CD14-positive monocyte (primary cell): ENCODE data around the gene EPN1. TPM values are rescaled to one million over a fixed set of nuclear protein-coding genes. Genes with fewer than 3 reads are reported as not detected.

Source experiments
- DNase-seq, 3 donors: peaks; one replicate each; pipeline ENCODE4 v3.0.0-alpha.2; 2011 to 2022
- H2AFZ ChIP-seq: 2 replicates; pipeline ENCODE4 v1.6.0; 2012; ENCODE audit warnings: mild to moderate bottlenecking, low read depth, low read length, inconsistent platforms; ENCODE audit not compliant: insufficient read depth, poor library complexity, severe bottlenecking
- H3K27ac ChIP-seq, 2 donors: 1 replicate in 1 of 2; 2 replicates in 1 of 2; pipeline ENCODE4 v1.5.1; 2012 to 2013; ENCODE audit warnings: low read length in 2 of 2, control low read depth in 1 of 2, inconsistent platforms in 1 of 2, low read depth in 1 of 2, mild to moderate bottlenecking in 1 of 2
- H3K27me3 ChIP-seq, 2 donors: one replicate each; pipeline versions ENCODE4 v1.6.0 to v1.6.1; 2011 to 2013; ENCODE audit warnings: low read length in 2 of 2; ENCODE audit not compliant: control insufficient read depth in 2 of 2, insufficient read depth in 2 of 2
- H3K36me3 ChIP-seq, 2 donors: replicated peaks in 1 of 2; 1 replicate in 1 of 2; 2 replicates in 1 of 2; pipeline versions ENCODE4 v1.5.1 to v1.6.1; 2012 to 2013; ENCODE audit warnings: low read length in 2 of 2, control low read depth in 1 of 2, inconsistent platforms in 1 of 2, mild to moderate bottlenecking in 1 of 2; ENCODE audit not compliant: insufficient read depth in 2 of 2, control insufficient read depth in 1 of 2
- H3K4me1 ChIP-seq, 2 donors: 1 replicate in 1 of 2; 2 replicates in 1 of 2; pipeline versions ENCODE4 v1.5.1 to v1.6.1; 2012 to 2013; ENCODE audit warnings: low read length in 2 of 2, control low read depth in 1 of 2, inconsistent platforms in 1 of 2, mild to moderate bottlenecking in 1 of 2, moderate library complexity in 1 of 2; ENCODE audit not compliant: insufficient read depth in 2 of 2, control insufficient read depth in 1 of 2
- H3K4me2 ChIP-seq: replicated peaks from 2 replicates; pipeline ENCODE3; 2012; ENCODE audit warnings: low read length, moderate library complexity, mild to moderate bottlenecking; ENCODE audit not compliant: poor library complexity, severe bottlenecking; ENCODE audit errors: extremely low read depth
- H3K4me3 ChIP-seq, 3 experiments: fragments of 200-600 bp in 1 of 3; sonication (generic) in 1 of 3; replicated peaks in 1 of 3; 1 replicate in 2 of 3; 2 replicates in 1 of 3; pipeline ENCODE4 v1.5.1; 2011 to 2013; ENCODE audit warnings: low read length in 3 of 3, mild to moderate bottlenecking in 3 of 3, control low read depth in 2 of 3, low read depth in 2 of 3, inconsistent platforms in 1 of 3, moderate library complexity in 1 of 3
- H3K79me2 ChIP-seq: 2 replicates; pipeline ENCODE4 v1.6.0; 2012; ENCODE audit warnings: mild to moderate bottlenecking, control low read depth, inconsistent platforms, low read length, moderate library complexity; ENCODE audit not compliant: insufficient read depth
- H3K9ac ChIP-seq: 2 replicates; pipeline ENCODE4 v1.6.0; 2017; ENCODE audit warnings: low read length, mild to moderate bottlenecking; ENCODE audit not compliant: insufficient read depth, poor library complexity, severe bottlenecking
- H3K9me3 ChIP-seq, 2 donors: replicated peaks in 1 of 2; 1 replicate in 1 of 2; 2 replicates in 1 of 2; pipeline versions ENCODE4 v1.5.1 to v1.6.1; 2012 to 2013; ENCODE audit warnings: low read length in 2 of 2, control low read depth in 1 of 2; ENCODE audit not compliant: control insufficient read depth in 1 of 2, insufficient read depth in 1 of 2
- H4K20me1 ChIP-seq: 2 replicates; pipeline ENCODE4 v1.6.0; 2012; ENCODE audit warnings: mild to moderate bottlenecking, low read length, control low read depth, moderate library complexity; ENCODE audit not compliant: insufficient read depth
- H3K27ac Mint-ChIP-seq, 7 donors: one replicate each; pipeline ENCODE4 v1.8.0; 2020; ENCODE audit warnings: mild to moderate bottlenecking in 7 of 7, mixed read lengths in 7 of 7, moderate library complexity in 6 of 7, inconsistent platforms in 2 of 7
- H3K27me3 Mint-ChIP-seq, 3 donors: one replicate each; pipeline ENCODE4 v1.8.0; 2021 to 2022; ENCODE audit warnings: low read depth in 3 of 3, mild to moderate bottlenecking in 3 of 3, mixed read lengths in 3 of 3, moderate library complexity in 3 of 3, inconsistent platforms in 1 of 3
- H3K36me3 Mint-ChIP-seq, 2 donors: one replicate each; pipeline ENCODE4 v1.8.0; 2020; ENCODE audit warnings: mixed read lengths in 2 of 2, inconsistent platforms in 1 of 2, mild to moderate bottlenecking in 1 of 2
- H3K4me1 Mint-ChIP-seq: one replicate; pipeline ENCODE4 v1.8.0; 2020; ENCODE audit warnings: mild to moderate bottlenecking, mixed read lengths
- H3K4me3 Mint-ChIP-seq, 2 donors: one replicate each; pipeline ENCODE4 v1.8.0; 2020; ENCODE audit warnings: mild to moderate bottlenecking in 2 of 2, mixed read lengths in 2 of 2, moderate library complexity in 1 of 2
- H3K9me3 Mint-ChIP-seq, 7 donors: one replicate each; pipeline ENCODE4 v1.8.0; 2020 to 2022; ENCODE audit warnings: mixed read lengths in 7 of 7, mild to moderate bottlenecking in 6 of 7, moderate library complexity in 6 of 7, inconsistent platforms in 2 of 7
- CTCF ChIP-seq: fragments of 200-600 bp; IDR thresholded peaks from one replicate; pipeline ENCODE4 v1.8.0; 2022; ENCODE audit warnings: antibody characterized with exemption, mild to moderate bottlenecking
- WGBS: methylation state at CpG from one replicate; pipeline ENCODE4 v1.1.5; 2013; ENCODE audit warnings: missing lambda C conversion rate; ENCODE audit not compliant: insufficient coverage; 5-methylcytosine and 5-hydroxymethylcytosine counted together
- intact Hi-C, 2 donors: fragments of 100-400 bp; cut with micrococcal nuclease; formaldehyde crosslinking; loops; one replicate each; pipeline versions ENCODE4 v1.15.0 to v1.15.1; 2023
- polyA plus RNA-seq, 3 donors: library from polyadenylated mRNA; depleted of rRNA in 1 of 3; unstranded in 2 of 3; stranded (reverse) in 1 of 3; fragments of 300-500 nt in 2 of 3; fragments of >200 nt in 1 of 3; fragmentation: Illumina TruSeq in 2 of 3; gene quantifications; 1 replicate in 2 of 3; 2 replicates in 1 of 3; pipeline ENCODE4 v1.2.3, GENCODE V29; 2012 to 2021

Gene EPN1
- polyA plus RNA-seq, 3 donors, result 18.7 to 75.2 (median 19.2) TPM

GRCh38 chr19:55690109-55690768, 15.2 kb downstream of the EPN1 start:
- no peaks in the 10 kb centered on the region for H3K27me3 Mint-ChIP-seq
- H3K27ac Mint-ChIP-seq, result peak overlapping the region in 1 of 7 donors; percentile 8
- H3K9ac ChIP-seq, result no peak overlapping the region
- peaks cover 69 to 95% of the 10 kb centered on the region in 2 donors for H3K36me3 Mint-ChIP-seq
- no peaks in the 10 kb centered on the region for H3K9me3 ChIP-seq
- H3K79me2 ChIP-seq, result peaks cover 31% of the 10 kb centered on the region
- no peak overlapping the region for H2AFZ ChIP-seq
- no peak overlapping the region for H3K4me3 Mint-ChIP-seq
- H3K4me3 ChIP-seq, result no peak overlapping the region
- H3K27me3 ChIP-seq, result no peaks in the 10 kb centered on the region
- DNase-seq, result no peak
- TF ChIP-seq CTCF, result no peak
- intact Hi-C loops, result no loop called here
- H3K27ac ChIP-seq, result no peak overlapping the region
- no peaks in the 10 kb centered on the region for H3K4me1 ChIP-seq
- H3K4me1 Mint-ChIP-seq, result peaks cover 2% of the 10 kb centered on the region
- H4K20me1 ChIP-seq, result peaks cover 93% of the 10 kb centered on the region
- H3K9me3 Mint-ChIP-seq, result no peaks in the 10 kb centered on the region
- H3K4me2 ChIP-seq, result no peak overlapping the region
- peaks cover 93 to 99% of the 10 kb centered on the region in 2 donors for H3K36me3 ChIP-seq
- WGBS, result 95% methylated on average over 23 of the region's 25 CpGs

GRCh38 chr19:55690769-55691545, 15.9 kb downstream of the EPN1 start:
- WGBS, result 98% methylated on average over 25 of the region's 31 CpGs
- peaks cover 24% of the 10 kb centered on the region for H3K79me2 ChIP-seq

More at GRCh38 chr19:55690769-55691545, 15.9 kb downstream of the EPN1 start:
- H3K9me3 Mint-ChIP-seq, result no peaks in the 10 kb centered on the region
- H3K4me2 ChIP-seq, result no peak overlapping the region
- intact Hi-C loops, result no loop called here
- H3K36me3 Mint-ChIP-seq, result peaks cover 69 to 95% of the 10 kb centered on the region in 2 donors
- H3K4me3 ChIP-seq, result no peak overlapping the region
- H3K36me3 ChIP-seq, result peaks cover 93 to 99% of the 10 kb centered on the region in 2 donors
- H3K9me3 ChIP-seq, result no peaks in the 10 kb centered on the region
- H4K20me1 ChIP-seq, result peaks cover 92% of the 10 kb centered on the region
- H3K27ac Mint-ChIP-seq, result peak overlapping the region in 2 of 7 donors; percentile 8 to 35
- H3K27me3 Mint-ChIP-seq, result no peaks in the 10 kb centered on the region
- H3K4me1 Mint-ChIP-seq, result peaks cover 2% of the 10 kb centered on the region
- no peak for TF ChIP-seq CTCF
- H3K27me3 ChIP-seq, result no peaks in the 10 kb centered on the region
- no peak overlapping the region for H3K27ac ChIP-seq
- no peak overlapping the region for H3K4me3 Mint-ChIP-seq
- no peak overlapping the region for H2AFZ ChIP-seq
- no peak overlapping the region for H3K9ac ChIP-seq
- H3K4me1 ChIP-seq, result no peaks in the 10 kb centered on the region
- no peak for DNase-seq
